ENCODE data around the gene ZNF367. TPM values are rescaled to one million over a fixed set of nuclear protein-coding genes. Genes with fewer than 3 reads are reported as not detected.

Gene ZNF367
- total RNA-seq, 1 donor from 2014 or later = 2.2 TPM

DNA sequence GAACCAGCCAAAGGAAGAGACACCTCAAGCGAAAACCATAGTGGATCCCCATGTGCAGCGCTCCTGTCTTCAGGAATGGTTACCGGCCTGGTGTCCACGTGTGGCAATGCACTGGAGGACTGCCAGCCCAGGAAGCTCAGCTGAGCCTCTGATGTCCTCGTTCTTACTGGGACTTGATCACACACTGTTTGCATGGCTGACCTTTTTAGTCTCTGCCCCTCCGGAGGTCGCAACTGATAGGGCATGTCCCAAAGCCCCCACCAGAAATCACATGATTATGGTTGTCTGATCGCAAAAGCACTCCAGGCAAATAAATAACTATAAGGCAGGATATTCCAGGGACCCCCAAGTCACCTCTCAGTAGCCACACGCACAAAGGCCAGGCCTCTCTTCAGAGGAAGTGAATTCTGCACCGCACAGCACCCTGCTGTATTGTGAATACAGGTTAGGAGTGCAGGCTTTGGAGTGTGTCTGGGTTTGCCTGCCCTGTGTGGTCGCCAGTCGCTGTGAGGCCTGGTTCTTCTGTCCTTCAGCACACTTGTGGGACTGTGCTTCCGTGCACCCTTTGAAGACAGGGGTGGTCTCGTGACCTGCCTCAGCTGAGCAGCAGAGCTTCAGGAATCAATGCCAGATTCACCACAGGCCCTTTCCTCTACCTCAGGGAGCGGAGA lies 18.4 kb upstream of the ZNF367 start:
- DNase-seq (ENCODE audit: low spot score) = no peak

DNA sequence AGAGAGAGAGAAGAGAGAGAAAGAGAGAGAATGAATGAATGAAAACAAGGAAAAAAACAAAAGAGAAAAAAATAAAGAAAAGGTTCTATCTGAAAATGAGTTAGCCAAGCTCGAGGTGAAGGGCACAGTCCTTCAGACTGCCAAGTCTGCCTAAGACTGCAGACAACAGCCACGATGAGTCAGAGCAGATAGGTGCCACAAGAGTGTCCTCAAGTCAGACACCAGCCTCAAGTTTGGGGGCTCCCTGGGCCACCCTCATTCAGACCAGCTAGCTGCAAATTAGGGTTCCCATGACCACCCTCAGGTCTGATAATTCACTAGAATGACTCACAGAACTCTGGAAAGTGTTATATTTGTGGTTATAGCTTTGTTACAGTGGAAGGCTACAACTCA lies 17.9 kb upstream of the ZNF367 start:
- no peak for DNase-seq (ENCODE audit: low spot score)

DNA sequence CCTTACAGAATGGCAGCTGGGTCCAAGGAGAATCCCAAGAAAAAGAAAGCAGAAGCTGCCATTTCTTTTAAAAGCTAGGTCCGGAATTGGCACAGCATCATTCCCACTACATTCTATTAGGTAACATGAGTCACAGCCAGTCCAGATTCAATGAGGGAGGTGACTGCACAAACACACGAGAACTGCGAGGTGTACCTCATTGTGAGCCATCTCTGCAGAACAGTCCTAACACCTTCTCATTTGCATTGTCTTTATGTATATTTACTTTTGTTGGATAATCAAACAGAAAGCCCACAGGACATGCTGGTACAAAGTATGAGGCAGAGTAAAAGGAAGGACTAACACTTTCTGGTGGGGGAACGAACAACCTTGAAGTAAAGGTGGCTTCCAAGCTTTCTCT lies 17.2 kb upstream of the ZNF367 start:
- no peak for DNase-seq (ENCODE audit: low spot score)

DNA sequence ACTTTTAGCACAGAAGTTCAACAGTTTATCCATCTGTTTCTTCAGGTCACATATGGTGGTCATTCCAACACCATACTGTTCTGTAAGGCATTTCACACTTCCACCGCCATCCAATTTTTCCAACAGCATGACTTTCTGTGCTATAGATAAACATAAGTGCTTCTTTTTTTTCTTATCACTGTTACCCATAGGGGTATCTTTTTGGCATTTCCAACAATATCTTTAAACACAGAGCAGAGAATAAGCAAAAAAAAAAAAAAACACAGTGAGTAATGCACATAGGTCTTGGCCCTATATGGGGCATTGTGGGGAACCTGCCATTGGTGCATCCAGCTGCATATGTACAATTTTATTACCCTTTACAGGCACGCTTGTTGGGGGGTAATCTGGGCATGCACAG lies 12.2 kb upstream of the ZNF367 start:
- DNase-seq (ENCODE audit: low spot score) = no peak

DNA sequence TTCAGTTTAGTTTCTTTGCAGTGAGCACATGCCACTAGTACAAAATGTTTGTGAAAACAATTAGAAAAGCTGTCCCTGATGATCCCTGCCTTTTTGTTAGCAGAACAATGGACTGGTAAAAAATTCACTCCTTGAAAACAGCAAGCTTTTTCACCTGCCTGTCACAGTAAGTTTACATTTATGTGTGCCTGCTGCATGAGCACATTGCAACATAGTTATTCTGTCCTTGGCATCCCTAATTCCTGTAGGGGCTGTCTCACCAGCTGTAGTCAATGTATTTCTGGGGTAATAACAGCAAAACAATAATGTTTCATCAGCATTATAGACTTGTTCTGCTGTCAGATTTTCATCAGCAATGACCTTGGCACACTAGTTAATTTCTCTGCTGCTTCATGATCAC lies 11.6 kb upstream of the ZNF367 start:
- no peak for DNase-seq (ENCODE audit: low spot score)

DNA sequence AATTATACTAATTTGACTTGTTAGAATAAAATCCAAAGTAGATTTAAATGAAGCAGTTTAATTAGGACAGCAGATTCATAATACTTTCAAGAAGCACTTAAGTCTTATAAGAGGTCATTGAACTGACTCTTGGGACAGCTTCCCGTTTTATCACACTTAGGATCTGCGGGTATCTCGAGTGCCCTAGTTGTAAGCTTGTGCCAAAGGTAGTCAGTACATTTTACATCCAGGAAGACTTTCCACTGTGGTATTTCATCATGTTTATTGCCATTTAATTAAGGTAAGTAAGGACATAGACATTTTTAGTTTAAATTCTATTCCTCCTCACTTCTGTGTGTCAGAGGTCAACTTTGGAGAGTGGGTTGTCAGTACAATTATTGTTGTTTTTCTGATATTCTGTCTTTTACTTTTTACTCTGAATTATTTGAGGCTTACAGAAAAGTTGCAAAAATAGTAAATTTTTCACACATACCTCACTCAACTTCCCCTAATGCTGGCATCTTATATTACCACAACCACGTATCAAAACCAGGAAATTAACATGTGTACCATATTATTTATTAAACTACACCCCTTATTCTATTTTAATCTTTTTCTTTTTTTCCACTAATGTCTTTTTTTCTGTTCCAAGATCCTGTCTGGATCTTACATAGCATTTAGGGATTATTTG lies 7.5 kb upstream of the ZNF367 start:
- no peak for DNase-seq (ENCODE audit: low spot score)

DNA sequence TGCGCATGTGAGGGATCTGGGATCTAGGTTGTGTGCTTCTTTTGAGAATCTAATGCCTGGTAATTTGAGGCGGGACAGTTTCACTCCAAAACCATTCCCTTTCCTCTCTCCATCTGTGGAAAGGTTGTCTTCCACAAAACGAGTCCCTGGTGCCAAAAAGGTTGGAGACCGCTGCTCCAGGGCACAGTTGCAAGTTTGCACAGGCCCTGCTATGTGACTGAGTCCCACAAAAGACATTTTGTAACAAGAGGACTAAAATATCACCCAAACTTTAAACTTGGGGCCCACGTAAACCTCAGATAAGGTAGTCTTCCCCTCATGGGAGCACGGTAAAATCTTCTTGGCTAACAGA lies 5.8 kb upstream of the ZNF367 start:
- DNase-seq (ENCODE audit: low spot score) = no peak

DNA sequence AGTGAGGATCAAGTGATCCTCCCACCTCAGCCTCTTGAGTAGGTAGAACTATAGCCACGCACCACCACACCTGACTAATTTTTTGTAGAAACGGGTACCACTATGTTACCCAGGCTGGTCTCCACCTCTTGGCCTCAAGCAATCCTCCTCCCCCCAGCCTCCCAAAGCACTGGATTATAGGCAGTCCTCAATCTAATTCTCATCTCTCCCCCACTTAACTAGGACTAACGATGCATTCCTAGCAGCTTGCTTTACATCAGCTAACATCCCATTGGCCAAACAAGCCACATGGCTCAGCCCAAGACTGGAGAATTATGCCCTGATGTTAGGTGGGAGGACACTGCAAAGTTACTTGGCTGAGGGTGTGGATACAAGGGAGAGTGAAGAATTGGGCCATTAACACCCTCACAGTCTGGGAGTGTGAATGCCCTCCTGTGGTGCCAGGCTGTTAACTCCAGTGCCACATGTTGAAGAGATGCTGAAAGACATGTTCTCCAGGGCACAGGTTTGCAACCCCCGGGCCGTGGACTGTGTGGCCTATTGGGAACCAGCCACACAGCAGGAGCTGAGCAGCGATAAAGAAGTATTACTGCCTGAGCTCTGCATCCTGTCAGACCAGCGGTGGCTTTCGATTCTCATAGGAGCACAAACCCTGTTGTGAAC lies 5.3 kb upstream of the ZNF367 start:
- no peak for DNase-seq (ENCODE audit: low spot score)

DNA sequence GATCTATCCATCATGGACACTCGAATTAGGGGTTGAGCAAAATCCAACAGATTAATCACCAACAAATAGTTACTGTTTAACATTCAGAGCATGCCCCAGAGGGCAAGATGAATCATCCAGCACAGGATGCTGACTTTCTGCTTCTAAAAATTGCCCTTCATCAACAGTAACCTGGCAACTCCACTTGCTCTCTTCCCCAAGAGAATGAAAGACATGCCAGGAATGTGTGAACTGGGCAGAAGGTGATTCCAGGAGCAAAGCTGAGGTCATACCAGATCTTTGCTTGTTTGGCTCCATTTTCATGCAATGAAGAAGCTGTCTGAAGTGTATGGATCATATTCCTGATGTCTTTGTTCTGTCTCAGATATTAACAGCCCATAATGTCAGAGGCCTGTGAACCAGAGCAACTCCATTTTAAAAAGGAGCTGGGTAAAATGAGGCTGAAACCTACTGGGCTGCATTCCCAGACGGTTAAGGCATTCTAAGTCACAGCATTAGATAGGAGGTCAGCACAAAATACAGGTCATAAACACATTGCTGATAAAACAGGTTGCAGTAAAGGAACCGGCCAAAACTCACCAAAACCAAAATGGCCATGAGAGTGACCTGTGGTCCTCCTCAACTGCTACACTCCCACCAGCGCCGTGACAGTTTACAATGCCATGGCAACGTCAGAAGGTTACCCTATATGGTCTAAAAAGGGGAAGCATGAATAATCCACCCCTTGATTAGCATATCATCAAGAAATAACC lies 2.5 kb upstream of the ZNF367 start:
- DNase-seq (ENCODE audit: low spot score) = peak; percentile 79

DNA sequence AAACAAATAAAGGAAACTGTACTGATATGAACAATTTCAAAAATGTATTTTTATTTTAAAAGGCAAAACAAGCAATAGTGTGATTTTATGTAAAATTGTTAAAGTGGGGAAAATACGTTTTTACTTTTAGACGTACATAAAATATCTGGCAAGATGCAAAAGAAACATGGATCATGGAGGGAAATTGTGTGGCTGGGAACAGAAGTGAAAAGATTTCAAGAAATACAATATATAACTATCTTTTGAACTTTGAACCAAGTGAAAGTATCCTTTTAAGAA lies 1.5 kb upstream of the ZNF367 start:
- no peak for DNase-seq (ENCODE audit: low spot score)

DNA sequence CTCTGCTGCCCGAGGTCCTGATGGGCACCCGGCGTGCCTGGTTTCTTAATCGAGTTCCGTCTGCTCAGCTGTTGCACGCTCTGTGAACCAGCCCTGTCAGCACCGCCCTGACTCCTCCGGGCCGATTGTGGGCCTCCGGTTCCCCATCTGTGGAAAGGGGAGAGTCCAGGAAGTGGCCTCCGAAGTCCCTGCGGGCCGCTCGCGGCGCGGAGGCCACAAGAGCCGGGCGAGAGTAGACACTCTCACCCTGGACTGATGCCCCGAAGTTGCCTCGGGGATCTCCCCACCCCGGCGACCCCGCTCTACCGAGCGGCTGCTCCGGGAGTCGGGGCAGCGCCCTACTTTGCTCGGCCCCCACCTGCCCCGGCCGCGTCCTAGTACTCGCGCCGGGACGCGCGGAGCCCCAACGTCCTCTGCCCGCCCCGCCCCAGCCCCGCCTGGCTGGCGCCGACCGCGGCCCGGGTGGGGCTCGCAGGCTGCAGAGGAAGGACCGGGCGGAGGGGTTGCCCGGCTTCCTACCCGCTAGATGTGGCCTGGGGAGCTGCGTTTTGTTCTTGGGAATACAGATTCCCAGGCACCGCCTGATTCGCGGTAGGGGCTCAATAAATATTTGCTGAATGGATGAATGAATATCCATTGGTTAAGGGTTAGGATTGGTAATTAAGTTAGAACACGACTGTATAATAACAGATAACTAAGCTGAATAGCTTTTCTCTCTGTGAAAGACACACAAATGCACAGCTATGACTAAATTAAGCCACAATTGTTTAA lies 935 bp upstream of the ZNF367 start:
- DNase-seq (ENCODE audit: low spot score) = peak; percentile 61

DNA sequence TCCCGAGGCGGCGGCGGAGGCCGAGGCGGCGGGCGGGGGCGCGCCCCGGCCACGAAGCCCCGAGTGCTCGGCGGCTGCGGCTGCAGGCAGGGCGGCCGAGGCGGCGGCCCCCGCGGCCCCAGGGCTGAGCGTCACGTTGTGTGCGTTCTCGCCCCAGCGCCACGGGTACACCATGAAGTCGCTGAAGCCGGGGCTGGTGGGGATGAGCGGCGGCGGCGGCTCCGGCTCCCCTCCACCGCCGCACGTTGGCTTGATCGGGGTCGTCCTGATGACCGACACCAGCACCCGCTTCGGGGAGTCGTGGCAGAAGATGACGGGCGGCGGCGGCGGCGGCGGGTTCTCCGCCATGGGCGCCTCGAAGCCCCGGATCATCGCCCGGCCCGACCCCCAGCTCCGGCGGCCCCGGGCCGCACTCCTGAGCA lies 498 bp downstream of the ZNF367 start:
- no peak for DNase-seq (ENCODE audit: low spot score)

DNA sequence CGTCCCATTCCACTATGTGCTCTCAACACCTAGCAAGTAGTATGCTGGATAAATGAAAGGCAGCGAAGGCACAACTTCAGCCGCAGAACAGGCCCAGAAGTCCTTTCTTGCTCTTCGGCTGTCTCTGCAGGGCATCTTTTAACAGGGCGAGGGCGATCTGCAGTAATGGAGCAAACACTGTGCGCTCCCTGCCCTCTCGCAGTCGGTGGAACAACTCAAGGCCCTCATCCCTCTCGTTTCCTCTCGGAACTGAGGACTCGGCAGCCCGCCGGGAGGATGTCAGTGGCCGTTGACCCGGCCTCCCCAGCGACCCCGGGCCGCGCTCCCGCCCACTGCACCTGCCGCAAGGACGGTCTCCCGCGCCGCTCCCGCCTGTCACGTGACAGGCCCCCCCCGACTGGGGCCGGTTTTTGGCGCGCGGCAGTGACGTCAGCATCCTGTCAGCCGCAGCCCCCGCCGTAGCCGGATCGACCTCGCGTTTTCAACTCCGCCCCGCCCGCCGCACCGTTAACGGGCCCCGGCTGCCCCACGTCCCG lies 1.1 kb downstream of the ZNF367 start:
- peak; percentile 89 for DNase-seq (ENCODE audit: low spot score)

DNA sequence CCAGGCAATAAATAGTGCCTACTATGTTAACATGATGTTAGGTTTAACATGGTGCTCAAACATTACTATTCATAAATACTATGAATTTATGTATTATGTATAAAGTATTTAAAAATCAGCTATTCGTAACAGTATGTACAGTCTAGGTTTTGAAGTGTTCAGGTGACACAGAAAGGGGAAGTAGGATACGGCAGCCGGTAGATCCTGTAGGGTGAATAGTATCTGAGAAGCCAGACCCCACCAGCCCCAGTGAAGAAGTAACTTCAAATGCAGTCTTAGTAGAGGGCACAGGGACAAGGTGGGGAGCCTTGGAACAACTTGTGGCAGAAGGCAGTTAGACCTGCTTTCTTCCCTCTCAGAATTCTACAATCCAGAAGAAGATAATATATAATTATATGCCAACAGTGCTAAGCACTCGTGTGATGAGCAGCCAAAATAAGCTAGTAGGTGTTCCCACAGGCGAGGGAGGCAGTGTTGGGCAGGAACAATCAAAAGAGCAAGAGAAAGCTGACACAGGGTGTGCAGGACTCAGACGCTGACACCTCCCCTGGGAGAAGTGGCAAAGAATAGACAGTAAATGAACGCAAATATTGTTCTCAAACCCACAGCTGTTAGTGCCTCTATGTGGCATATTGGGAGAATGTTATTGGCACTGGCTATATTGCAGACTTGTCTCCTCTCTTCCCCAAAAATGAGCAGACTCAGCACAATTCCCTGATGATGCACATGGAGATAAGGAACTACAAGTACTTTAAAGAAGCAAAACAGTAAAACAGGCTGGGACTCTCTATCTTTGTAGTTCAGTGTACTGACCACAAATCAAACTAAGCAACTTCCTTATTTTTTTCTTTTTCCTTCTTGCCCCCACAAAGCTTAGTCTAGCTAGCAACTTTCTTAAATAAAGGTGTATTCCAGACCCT lies 4.6 kb downstream of the ZNF367 start:
- DNase-seq (ENCODE audit: low spot score) = no peak

DNA sequence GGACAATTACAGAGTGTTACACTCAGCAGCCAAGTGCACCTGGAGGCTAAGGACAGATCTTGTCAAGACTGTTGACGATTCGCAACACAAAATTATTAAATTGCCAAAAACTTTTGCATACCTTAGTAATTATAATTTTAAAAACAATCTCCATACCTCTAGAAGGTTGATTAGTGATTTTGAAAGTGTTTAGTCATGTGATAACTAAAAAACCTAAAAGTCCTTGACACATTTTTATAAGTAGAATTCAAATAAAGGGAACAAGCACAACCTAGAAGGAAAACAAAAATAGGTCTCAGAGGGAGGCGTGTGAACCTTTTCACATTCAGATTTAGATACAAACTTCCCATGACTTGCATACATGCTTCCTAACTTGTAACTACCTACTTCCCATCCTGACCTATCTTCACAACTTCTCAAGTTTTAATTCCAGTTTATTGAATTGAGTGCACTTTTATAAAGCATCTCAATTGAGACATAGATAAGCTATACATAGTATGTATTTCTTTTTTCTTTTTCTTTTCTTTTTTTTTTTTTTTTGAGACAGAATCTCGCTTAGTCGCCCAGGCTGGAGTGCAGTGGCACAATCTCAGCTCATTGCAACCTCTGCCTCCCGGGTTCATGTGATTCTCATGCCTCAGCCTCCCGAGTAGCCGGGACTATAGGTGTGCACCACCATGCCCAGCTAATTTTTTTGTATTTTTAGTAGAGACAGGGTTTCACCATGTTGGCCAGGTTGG lies 5.8 kb downstream of the ZNF367 start:
- DNase-seq (ENCODE audit: low spot score) = no peak

DNA sequence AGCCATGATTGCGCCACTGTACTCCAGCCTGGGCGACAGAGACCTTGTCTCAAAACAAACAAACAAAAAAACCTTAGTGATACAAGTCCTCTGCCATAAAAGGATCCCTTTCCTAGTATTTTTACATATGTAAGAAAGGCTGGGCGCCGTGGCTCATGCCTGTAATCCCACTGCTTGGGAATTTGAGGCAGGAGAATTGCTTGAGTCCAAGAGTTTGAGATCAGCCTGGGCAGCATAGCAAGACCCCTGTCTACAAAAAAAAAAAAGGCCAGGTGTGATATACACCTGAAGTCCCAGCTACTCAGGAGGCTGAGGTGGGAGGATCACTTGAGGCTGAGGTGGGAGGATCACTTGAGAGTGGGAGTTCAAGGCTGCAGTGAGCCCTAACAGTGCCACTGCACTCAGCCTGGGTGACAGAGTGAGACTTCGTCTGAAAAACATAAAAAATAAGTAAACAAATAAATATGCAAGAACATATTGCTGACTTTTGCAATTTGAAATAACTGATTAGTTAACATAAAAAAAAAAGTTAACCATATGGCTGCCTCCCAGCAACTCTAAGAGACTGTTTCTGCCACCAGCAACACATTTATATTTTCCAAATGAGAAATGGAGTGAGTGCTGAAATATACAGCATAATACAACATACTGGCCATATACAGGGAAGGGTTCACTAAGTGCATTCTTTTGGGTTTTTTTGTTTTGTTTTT lies 6.9 kb downstream of the ZNF367 start:
- no peak for DNase-seq (ENCODE audit: low spot score)

DNA sequence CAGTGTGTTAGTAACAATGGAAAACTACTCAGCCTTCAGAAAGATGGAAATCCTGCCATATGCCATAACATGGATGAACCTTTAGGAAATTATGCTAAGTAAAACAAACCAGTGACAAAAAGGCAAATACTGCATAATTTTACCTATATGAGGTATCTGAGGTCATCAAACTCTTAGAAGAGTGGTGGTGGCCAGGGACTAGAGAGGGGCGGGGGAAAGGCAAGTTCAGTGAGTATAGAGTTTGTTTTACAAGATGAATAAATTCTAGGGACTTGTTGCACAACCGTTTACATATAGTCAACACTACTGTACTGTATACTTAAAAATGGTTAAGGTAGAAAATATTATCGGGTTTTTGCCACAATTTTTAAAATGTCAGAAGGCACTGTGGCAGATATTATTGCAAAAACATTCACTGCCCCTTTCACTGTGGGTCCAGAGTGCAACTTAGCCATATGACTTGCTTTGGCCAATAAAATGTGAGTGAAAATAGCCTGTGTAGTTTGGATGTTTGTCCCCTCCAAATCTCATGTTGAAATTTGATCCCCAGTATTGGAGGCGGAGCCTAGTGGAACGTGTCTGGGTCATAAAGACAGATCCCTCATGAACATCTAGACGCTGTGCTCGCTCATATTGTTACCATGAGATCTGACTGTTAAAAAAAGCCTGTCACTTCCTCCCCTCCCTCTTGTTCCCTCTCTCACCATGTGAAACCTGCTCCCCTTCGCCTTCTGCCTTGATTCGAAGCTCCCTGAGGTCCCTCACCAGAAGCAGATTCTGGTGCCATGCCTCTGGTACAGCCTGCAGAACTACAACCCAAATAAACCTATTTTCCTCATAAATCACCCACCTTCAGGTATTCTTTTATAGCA lies 9.5 kb downstream of the ZNF367 start:
- no peak for DNase-seq (ENCODE audit: low spot score)
